T-helper 1 cell treated with Interleukin-12 subunit alpha and Interleukin-12 subunit beta and Interleukin-4 antibody, amounts not matched to agents 30 ng/mL and 1 ng/mL, for 36 hours (primary cell): ENCODE measurements around the gene CD300LB. TPM values are rescaled to one million over a fixed set of nuclear protein-coding genes. Genes with fewer than 3 reads are reported as not detected.
"Not testable (repeated sequence)": the region's sequence is repeated elsewhere in the genome, so short reads cannot be mapped to it uniquely, and the experiment has no call there.

Experiments used
- intact Hi-C: fragments of 100-400 bp; cut with micrococcal nuclease; formaldehyde crosslinking; loops from one replicate; pipeline ENCODE4 v1.15.1; 2024
- total RNA-seq: library from RNA; stranded (reverse); gene quantifications from 2 replicates; pipeline ENCODE4 v1.2.3, GENCODE V29; 2022

CD300LB gene
- total RNA-seq, 1 donor from 2014 or later = not detected

- intact Hi-C loops = no loop called here
These were observed 31.3 kb downstream of the CD300LB start for GRCh38 chr17:74499992-74500391.

GRCh38 chr17:74497471-74497870, 33.8 kb downstream of the CD300LB start:
- intact Hi-C loops = loop anchor here (1.0 kb wide), 1 partner anchor 118 kb away; no protein-coding TSS in a partner anchor

GRCh38 chr17:74493331-74493833, 37.9 kb downstream of the CD300LB start:
- intact Hi-C loops = loop anchor here (1.0 kb wide), 8 partner anchors 36 to 192 kb away; no protein-coding TSS in a partner anchor

DNA sequence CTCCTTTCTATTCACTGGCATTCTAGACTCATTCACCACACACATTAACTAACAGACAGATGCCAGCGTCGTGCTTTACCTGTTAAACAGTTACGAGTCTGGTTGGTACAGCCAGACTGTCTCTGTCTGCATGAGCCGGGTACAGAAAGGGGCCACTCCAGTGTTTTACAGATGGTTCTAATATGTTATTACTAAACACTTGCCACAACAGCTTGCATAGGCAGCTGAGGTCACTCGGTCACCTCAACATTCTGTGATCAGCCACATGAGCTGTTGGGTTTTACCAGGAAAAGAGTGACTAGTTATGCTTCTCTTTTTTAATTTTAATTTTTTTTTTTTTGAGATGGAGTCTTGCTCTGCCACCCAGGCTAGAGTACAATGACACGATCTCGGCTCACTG, 39.6 kb downstream of the CD300LB start:
- intact Hi-C loops = no loop called here

- intact Hi-C loops = no loop called here
These were observed 40.6 kb downstream of the CD300LB start for GRCh38 chr17:74490716-74491115.

GRCh38 chr17:74488276-74488675, 43.0 kb downstream of the CD300LB start:
- intact Hi-C loops = not testable (repeated sequence)

DNA sequence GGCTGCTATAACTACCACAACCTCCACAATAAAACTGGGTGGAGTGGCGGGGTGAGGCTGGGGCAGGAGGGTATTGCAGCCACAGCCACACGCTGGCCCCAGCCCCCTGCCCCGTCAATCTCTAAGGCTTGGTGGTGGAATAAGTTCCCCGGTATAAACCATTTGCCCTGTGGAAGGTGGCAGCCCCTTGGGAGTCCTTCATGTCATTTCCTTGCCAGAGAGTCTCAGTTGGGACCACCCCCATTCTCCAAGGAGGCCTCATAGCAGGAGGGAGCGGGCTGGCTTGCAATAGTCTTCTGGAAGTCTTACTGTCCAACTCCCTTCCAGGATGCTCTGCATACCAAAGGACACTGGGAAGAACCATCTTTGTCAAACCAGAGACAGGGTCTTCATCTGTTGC, 45.4 kb downstream of the CD300LB start:
- intact Hi-C loops = no loop called here

GRCh38 chr17:74485022-74485743, 46.1 kb downstream of the CD300LB start:
- intact Hi-C loops = no loop called here

GRCh38 chr17:74484066-74484465, 47.2 kb downstream of the CD300LB start:
- intact Hi-C loops = no loop called here

DNA sequence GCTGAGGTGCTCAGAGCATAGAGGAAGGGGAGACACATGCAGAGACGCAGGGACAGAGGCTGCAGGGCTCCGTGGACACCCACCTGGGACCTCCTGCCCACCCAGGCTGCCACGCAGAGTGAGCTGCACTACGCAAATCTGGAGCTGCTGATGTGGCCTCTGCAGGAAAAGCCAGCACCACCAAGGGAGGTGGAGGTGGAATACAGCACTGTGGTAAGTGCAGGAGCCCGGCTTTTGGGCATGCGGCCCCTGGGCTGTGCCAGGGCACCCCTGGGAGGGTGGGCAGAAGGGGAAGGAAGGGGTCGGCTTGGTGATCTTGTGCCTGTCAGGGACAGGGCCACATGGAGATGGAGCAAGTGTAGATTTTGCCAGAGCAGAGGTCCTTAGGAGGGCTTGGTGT, 49.7 kb downstream of the CD300LB start:
- intact Hi-C loops = no loop called here

- intact Hi-C loops = no loop called here
These were observed 51.0 kb downstream of the CD300LB start for GRCh38 chr17:74480290-74480689.

GRCh38 chr17:74478420-74479100, 52.7 kb downstream of the CD300LB start:
- intact Hi-C loops = no loop called here

- intact Hi-C loops = no loop called here
These were observed 53.9 kb downstream of the CD300LB start for GRCh38 chr17:74477411-74477810.

- intact Hi-C loops = no loop called here
These were observed 56.1 kb downstream of the CD300LB start for GRCh38 chr17:74475189-74475588.

GRCh38 chr17:74474043-74474792, 57.1 kb downstream of the CD300LB start:
- intact Hi-C loops = no loop called here

DNA sequence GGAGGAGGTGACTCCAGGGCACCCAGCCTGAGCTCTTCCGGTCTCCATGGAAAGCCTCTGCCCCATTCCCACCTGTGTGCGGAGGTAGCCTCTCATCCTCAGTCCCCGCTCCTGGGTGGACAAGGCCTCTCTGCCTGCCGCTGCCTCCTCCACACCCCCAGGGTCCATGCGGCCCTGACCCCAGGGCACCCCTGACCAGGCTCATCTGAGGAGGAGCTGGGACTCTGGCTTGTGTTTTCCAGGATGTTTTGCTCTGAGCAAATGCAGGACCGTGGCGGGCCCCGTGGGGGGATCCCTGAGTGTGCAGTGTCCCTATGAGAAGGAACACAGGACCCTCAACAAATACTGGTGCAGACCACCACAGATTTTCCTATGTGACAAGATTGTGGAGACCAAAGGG, 58.0 kb downstream of the CD300LB start:
- intact Hi-C loops = no loop called here

GRCh38 chr17:74472890-74473289, 58.4 kb downstream of the CD300LB start:
- intact Hi-C loops = no loop called here

DNA sequence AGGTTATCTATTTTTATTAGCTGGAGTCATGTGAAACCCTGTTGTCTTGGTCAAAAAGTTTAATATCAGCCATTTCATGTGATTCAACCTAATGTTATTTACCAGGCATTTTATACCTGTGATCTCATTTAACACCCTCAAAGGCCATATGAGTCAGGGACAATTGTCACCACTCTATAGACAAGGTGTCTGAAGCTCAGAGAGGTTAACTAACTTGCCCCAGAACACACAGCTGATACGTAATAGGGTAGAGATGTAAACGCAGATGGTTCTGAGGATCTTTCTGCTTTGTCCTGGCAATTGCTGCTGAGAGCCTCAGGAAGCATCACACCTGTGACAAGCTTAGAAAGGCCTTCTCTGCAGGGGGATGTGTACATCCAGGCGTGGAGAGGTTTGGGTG, 59.9 kb downstream of the CD300LB start:
- intact Hi-C loops = no loop called here
